Measurements from ENCODE around the gene APOC3.
"Not testable (repeated sequence)": the region's sequence is repeated elsewhere in the genome, so short reads cannot be mapped to it uniquely, and the experiment has no call there.

Gene APOC3

GRCh38 chr11:116829525-116830183, at the start of gene APOC3:
APOC3 (plus strand) TSS chr11:116829907; CDS start chr11:116830583, 676 bp downstream.
- no peak for DNase-seq

GRCh38 chr11:116782728-116783127, 47.0 kb upstream of the APOC3 start:
- DNase-seq, result peak; percentile 70

GRCh38 chr11:116786326-116786725, 43.4 kb upstream of the APOC3 start:
- DNase-seq, result no peak

GRCh38 chr11:116786966-116787365, 42.7 kb upstream of the APOC3 start:
- DNase-seq, result no peak

DNA sequence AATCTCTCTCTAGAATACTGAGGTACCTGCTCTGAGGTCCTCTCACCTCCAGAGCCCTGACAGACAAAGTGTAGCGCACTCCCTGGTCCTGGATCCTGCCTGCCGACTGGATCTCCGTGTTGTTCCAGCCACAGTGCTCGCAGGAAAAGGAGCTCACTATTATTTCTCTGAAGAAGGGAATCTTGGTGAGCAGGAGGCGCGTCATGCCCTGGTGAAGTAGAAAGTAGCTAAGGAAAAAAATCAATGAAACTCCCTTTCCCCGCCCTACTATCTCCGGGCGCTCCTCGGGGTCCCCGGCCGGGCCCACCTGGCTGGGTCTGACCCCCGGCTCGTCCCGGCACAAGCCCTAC, 42.3 kb upstream of the APOC3 start:
- no peak for DNase-seq

DNA sequence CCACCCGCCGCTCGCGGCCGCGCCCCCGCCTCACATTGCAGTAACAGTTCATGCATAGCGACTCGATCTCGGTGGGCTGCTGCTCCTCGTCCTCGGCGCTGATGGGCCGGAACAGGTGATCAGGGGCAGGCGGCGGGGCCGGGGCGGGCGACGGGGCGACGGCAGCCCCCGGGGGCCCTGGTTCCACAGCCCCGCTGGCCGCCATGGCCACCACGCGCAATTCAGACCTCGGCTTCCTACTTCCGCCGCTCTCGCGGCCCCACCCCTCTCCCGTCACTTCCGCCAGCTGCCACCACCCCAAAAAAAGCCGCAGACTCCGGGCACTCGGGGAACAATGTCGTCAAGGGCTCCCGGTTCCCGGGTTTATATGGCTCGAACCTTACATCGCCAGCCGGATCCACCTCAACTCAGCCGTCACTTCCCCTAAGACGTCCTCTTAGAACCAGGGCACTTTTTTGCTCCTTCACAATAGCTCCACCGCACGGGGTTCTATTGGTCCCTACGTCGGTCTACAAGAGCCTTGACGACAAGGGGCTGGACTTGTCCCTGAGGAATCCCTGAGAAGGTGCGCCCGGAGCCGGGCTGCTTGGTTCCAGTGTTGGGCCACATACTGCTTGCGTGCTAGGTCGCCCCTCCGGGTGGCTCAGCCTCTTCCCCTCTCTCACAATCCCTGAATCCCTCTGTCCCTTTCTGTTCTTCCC, 41.8 kb upstream of the APOC3 start, which contains the start of gene ZPR1:
ZPR1 (minus strand) TSS at position 238 of the 701 bp plus-strand sequence; CDS start at position 205, 33 bp downstream.
- peak; percentile 88 for DNase-seq

- DNase-seq, result no peak
Measured at GRCh38 chr11:116788534-116788933, 41.2 kb upstream of the APOC3 start.

GRCh38 chr11:116788975-116789374, 40.7 kb upstream of the APOC3 start:
- DNase-seq, result no peak

GRCh38 chr11:116790167-116791001, 39.3 kb upstream of the APOC3 start:
- no peak for DNase-seq

DNA sequence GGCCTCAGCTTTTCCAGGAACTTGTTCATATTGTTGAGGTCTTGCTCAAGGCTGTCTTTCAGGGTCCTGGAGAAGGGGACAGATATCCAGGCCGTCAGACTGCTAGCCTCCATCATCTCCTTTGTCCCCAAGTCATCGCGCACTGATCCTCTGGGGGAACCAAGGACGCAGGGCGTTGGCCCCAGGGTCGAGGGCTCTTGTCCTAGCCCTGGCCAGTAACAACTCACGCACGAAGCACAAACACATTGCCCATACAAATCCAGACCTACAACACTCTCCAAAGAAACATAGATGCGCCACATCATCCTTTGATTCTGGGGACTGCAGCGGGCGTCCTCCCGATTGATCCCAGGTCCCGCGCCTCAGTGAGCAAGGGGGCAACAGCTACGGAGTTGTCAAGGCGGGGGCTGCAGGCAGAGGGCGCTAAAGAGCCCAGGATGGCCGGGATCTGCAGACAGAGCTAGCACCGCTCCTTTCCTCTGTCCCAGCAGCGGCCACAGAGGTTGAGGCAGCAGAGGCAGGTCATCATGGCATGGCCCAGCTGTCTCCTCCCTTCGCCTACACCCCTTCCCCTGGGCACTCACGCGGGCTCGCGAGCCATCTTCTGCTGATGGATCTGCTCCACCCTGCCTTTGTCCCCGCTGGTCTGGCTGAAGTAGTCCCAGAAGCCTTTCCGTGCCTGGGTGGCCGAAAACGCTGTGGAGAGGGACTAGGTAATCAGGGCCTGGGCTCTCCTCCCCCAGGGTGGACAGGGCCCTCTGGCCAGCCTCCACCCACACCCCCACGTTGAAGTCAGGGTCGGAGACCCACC, 38.5 kb upstream of the APOC3 start:
- peak; percentile 82 for DNase-seq

GRCh38 chr11:116791813-116792143, 37.9 kb upstream of the APOC3 start, which contains the start of gene APOA5:
APOA5 (minus strand) TSS chr11:116791879; CDS start chr11:116791860, 19 bp downstream.
- no peak for DNase-seq

DNA sequence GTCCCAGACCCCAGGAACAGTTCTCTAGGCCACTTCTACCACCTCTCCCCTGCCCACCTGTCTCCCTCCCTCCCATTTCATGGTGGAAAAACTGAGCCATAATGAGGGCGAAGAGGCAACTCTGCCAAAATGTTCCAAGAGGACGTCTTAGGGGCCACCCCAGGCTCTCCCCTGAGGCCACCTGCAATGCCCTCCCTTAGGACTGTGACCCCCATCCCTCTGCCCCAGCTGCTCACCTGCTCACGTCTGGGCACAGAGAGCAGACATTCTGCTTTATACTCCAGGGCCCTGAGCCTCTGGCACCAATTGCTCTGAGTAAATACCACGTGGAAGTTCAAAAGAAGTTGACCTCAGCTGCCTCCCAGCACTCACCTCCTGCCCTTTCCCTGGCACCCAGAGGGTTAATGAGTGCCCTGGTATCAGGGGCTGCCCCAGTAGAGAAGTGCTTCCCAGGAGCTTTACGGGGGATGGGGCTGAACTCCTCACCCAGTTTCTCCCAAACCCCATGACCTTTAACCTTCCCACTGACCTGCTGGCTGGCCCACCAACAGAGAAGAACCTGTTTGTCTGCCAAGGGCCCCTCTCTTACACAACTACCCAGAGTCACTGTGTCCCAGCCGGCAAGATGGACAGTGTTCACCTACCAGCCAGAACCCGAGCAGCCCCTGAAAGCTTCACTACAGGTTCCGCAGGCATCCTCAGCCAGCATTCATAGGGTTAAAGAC, 37.4 kb upstream of the APOC3 start:
- no peak for DNase-seq

GRCh38 chr11:116792869-116793771, 36.6 kb upstream of the APOC3 start:
- DNase-seq, result no peak

GRCh38 chr11:116793772-116794097, 36.0 kb upstream of the APOC3 start:
- no peak for DNase-seq

- DNase-seq, result no peak
Measured at GRCh38 chr11:116794851-116795250, 34.9 kb upstream of the APOC3 start.

GRCh38 chr11:116796548-116796947, 33.2 kb upstream of the APOC3 start:
- no peak for DNase-seq

- no peak for DNase-seq
Measured at GRCh38 chr11:116797816-116798215, 31.9 kb upstream of the APOC3 start.

DNA sequence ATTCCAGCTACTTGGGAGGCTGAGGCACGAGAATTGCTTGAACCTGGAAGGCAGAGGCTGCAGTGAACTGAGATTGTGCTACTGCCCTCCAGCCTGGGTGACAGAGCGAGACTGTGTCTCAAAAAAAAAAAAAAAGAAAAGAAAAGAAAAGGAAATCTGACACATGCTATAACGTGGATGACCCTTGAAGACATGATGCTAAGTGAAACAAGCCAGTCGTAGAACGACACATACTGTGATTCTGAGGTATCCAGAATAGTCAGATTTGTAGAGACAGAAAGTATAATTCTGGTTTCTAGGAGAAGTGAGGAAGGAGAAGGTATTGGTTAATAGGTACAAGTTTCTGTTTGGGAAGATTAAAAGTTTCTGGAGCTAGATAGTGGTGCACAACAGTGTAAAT, 31.3 kb upstream of the APOC3 start:
- DNase-seq, result peak; percentile 41

- DNase-seq, result no peak
Measured at GRCh38 chr11:116800610-116801009, 29.1 kb upstream of the APOC3 start.

DNA sequence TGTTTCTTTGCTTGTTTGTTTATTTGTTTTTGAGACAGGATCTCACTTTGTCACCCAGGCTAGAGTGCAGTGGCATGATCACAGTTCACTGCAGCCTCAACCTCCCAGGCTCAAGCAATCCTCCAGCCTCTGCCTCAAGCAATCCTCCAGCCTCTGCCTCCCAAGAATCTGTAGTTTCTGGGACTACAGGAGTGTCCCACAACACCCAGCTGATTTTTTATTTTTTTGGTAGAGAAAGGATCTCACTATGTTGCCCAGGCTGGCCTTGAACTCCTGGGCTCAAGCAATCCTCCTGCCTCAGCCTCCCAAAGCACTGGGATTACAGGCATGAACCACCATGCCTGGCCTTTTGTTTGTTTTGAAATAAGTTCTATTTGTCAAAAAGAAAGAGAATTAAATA, 28.0 kb upstream of the APOC3 start:
- DNase-seq, result not testable (repeated sequence)

- no peak for DNase-seq
Measured at GRCh38 chr11:116804001-116804400, 25.7 kb upstream of the APOC3 start.
